Limb (tissue), 2 donors: ENCODE measurements around the gene MAD2L1BP.
A peak's percentile ranks its signal among the peaks of the same experiment; 100 is the strongest.

Experiments used
- DNase-seq, 2 donors: peaks; one replicate each; pipeline ENCODE4 v3.0.0-alpha.2; 2016; ENCODE audit errors: extremely low spot score in 2 of 2

The MAD2L1BP gene

DNA sequence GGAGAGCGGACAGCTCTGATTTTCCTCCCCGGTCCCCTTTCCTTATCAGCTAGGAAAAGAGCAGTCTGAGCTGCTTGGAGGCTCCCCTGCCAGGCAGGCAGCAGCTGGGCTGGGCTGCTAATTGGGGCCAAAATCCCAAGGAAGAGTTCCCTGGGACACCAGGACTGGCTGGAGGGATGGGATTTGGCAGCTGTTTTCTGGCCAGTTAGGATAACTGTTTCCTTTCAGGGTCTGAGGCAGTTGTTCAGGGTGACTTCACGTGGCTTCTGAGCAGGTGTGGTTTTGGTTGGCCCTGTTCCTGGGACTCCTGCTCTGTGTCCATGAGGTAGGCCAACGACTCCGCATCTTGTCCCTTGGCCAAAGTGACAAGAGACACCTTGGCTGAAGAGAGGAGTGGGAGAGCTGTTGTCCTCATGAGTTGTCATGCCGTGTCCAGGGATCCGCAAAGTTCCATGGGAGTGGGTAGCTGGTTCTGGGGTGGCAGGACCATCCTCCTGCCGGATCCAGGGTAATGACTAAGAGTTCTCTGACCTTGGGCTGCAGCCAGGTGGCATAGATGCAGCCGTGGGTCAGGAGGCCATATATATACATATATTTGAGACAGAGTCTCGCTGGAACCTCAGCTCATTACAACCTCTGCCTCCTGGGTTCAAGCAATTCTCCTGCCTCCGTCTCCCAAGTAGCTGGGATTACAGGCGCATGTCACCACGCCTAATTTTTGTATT is 30.7 kb downstream of the MAD2L1BP start:
- no peak for DNase-seq

DNA sequence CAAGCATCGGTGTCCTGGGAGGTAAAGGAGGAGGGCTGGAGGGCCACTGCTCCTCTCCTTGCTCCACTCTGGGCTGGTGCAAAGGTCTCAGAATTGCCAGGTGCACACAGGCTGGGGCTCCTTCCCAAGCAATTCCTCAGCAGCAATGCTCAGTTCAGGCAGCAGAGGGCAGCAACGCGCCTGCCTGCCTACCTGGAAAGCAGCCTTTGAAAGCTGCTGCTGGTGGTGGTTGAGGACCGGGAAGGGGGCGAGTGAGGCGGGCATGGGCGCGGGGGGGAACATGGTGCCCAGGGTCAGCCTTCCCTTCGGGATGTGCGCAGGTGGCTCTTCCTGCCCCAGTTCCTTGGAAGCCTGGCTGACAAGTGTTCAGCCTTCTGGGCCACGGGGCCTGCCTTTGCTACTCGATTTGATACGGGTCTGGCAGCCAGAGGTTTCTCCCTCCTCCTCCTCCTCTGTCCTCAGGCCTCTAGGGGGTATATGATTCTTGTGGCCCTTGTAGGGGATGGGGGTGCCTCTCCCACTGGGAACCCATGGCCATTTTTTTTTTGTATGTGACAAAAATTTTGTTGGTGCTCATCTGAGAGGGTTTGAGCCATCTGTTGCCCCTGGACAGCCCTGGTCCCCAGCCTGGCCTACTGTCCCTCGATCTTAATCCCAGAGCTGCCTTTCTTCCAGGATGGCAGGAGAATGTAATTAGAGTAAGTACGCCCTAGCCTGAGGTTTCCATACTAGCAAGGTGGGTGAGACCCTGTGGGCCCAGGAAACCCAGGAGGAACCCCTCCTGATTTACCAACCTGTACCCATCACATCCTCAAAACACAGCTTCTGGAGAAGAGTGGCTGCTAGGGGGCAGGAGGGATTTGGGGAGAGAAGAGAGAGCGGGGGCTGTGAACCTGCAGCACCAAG is 31.9 kb downstream of the MAD2L1BP start:
- DNase-seq = peak; percentile 76 to 91

DNA sequence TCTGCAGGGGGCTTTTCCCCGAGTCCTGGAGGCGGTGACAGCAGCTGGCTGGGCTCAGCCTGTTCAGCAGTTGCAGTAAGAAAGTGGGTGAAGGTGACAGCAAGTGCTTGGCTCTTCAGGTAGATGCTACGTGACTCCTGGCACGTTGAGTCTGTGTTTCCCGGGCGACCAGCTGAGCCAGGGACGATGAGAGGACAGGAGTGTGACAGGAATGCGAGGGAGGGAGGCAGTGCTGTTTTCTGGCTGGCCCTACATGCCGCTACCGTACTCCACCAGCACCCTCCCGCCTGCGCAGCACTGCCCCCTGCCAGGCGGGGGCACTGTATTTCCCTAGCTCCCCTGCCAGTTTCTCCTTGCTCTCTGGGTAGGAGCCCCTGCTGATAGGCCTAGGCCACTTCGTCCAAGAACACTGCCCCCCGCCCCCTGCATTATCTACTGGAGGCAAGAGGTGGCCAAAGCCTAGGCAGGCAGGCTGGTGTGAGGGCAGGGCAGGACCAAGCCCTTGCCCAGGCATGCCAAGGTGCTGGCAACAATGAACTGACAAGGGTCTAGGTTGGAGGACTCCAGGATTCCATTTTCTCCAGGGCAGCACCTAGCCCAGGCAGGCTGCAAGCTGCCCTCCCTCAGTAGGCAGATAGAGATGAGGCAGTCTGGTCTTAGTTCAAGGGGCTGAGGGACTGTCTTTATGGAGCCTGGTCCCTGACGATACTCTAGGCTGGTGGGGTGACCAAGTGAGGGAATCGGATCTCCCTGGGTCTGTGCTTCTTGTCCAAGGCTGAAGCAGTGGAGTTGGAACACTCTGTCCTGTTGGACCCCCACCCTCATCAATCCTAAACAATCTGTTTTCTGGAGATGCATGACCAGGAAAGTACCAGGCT is 32.8 kb downstream of the MAD2L1BP start:
- peak; percentile 53 to 71 for DNase-seq

DNA sequence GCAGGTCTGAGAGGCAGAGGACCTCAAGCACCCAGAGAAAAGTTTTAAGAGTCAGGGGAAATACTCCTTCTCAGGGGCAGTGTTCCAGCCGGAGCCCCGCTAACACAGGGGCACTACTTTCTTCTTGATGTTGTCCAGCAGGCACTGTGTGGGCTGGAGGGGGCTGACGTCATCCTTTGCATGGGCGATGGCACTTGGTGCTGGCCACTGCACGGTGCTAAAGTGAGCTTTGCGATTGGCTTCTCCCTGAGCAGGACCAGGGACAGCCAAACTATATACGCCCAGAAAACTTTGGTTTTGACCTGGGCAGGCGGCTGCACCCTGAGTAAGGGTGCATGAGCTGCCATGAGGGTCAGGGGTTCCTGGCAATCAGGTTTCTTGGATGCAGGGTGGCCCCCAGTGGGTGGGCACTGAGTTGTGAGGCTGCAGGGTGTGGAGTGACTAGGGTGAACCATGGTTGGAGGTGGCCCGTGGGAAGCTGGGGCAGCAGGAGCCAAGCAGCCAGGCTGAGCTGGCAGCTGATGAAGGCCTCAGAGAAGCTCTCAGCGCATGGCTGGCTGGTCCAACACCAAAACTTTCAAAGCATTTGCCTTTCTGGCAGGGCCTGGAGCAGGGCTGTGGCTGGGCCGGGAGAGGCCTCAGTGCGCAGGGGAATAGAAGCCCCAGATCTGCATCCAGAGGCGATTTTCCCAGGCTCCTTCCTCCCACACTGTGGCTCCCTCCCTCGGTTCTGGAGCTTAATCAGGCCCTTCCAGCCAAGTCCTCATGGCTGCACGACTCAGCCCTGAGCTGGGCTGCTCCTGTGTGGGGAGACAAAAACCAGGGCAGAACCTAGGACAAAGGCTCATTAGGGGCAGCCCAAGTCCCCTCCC is 33.6 kb downstream of the MAD2L1BP start:
- DNase-seq = no peak

DNA sequence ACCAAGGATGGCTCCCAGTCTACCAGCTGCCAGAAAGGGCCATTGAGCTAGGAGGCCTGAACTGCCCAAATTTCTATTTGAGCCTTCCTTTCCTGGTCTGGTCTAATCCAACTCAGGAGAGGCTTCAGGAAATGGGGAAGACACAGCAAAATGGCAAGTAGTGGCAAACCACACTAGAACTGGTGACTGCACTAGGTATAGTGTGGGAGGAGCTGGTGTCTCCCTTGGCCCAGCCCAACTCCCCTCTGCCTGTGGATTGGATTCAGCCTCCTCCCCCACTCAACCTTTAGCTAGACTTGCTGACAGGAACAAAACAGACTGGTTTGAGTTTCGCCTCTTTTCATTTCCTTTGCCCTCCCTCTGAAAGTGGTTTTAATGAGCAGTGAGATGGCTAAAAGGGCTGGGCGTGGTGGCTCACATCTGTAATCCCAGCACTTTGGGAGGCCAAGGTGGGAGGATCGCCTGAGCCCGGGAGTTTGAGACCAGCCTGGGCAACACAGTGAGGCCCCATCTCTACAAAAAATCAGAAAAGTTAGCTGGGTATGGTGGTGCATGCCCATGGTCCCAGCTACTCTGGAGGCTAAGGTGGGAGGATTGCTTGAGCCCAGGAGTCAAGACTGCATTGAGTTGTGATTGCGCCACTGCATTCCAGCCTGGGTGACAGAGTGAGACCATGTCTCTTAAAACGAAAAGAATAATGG is 34.4 kb downstream of the MAD2L1BP start:
- no peak for DNase-seq

DNA sequence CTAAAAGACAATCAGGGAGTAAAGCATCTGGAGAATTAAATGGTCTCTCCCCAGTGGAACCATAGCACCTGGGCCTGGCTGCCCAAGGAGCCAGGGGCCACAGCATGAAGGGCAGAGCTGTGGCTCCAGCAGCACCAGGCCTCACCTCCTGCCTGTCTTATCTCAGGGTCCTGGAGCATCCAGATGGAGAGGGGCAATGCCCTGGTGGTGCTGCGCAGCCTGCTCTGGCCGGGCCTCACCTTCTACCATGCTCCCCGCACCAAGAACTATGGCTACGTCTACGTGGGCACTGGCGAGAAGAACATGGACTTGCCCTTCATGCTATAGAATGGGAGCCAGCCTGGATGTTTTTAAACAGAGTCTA is 35.0 kb downstream of the MAD2L1BP start:
- no peak for DNase-seq

DNA sequence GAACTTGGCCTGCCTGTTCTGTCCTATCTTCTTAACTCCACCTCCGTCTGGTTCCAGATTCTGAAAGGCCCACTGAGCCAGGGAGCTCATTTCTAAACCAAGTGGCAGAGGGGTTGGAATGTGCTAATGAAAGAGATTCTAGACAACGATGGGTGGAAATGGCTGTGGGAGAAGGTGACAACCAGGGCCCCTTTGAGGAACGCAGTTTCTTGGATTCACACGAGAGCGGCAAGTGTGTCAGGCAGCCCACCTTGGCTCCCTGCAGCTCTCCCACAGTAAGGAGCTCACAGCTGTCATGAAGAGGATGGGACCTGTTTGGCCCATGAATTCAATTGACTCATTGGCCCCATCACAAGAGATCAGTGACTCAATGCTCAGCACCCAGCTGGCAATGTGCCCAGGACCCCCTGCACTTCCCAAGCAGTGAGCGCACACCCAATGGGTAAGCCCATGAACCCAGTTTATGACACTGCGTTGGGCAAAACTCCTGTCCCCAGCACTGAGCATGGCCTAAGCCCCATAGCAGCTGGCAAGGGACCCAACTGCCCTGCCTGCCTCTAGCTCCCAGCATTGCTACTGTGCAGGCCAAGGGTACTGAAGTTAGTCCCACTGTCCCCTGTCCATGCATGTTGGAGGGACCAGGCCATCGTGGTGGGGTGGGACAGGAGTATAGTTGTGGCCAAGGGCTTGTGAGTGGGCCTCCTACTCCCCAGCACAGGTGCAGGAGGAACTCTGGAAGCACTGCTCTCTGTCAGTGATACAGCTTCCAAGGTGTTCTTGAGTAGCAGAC is 35.6 kb downstream of the MAD2L1BP start:
- DNase-seq = no peak

DNA sequence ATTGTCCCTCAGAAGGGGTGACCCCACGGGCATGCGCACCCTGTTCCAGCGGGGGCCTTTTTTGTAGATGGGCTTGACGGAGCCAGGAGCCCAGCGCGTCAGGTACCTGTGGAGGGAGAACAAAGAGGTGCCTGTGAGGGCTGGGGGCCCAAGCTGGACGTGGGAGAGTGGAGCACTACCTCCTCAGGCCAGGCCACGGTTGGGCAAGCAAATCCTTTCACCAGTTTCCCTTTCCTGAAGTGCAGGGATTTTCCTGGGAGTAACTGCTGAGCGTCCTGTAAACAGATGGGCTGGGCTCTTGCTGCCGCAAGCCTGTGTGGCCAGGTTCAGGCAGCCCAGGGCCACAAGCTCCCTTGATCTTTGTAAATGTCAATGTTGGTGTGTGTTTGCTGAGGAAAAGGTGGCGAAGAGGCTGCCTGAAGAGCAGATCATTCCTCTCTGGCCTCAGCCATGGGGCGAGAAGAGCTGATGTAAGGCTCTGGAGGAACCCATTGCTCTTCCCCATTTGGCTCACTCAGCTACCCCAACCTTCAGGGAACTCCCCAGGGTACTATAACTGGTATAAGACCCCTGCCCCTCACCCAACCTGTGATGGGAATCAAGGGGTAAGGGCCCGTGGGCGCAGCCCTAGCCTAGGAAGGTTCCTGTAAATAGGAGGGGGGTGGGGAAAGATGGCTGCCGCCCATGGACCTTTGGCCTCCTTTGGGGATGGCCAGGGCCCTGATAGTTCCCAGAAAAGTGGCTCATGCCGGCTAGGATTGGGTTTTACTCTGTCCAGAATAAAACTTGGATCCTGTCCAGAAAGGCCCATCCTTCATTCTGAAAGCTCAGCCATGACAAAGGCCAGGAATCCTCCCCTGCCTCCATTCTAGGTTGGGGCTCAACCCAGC is 36.4 kb downstream of the MAD2L1BP start:
- DNase-seq = no peak

DNA sequence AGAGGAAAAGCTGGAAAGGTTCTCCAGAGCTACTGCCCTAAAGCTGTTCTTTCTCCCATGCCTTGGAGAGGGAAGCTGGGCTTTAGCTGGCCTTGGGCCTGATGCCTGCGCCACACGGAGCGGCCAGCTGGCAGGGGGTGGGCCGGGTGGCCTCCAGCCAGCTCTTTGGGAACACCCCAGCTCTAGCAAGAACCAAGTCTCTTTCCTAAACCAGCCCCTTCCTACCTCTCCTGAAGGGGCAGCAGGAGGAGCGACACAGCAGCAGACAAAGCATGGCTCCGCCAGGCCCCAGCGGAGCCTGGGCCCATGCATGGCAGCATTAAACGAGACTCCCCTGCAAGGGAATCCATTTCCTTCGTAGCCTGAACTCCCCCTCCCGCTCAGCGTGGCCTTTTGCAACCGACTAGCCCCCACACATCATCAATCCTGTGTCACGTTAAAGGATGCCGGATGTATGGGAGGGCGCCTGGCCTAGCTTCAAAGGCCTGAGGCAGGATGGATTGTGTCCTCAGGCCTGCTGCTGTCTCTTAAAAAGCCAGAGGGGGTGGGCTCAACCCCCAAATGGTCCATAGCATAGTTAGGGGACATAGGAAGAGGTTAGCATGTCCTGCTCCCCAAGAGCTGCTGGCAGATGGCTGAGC is 37.9 kb downstream of the MAD2L1BP start:
- no peak for DNase-seq

DNA sequence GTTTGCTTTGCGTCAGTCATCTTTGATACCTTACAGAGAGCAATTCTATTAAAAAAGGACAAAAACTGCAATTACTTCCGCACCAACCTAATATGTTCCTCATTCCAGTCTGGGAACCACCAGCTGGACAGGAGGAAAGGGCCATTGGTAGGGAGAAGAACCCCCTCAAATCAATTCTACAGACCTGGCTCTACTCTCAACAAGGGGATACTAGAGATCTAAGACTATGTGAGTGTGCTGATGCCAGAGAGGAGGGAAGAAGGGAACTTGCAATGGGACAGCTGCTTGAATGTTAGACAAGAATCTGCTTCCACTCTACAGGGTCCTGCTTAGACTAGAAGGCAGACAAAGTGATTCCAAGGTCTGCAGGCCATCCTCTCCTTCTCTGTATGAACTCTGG is 38.7 kb downstream of the MAD2L1BP start:
- no peak for DNase-seq

DNA sequence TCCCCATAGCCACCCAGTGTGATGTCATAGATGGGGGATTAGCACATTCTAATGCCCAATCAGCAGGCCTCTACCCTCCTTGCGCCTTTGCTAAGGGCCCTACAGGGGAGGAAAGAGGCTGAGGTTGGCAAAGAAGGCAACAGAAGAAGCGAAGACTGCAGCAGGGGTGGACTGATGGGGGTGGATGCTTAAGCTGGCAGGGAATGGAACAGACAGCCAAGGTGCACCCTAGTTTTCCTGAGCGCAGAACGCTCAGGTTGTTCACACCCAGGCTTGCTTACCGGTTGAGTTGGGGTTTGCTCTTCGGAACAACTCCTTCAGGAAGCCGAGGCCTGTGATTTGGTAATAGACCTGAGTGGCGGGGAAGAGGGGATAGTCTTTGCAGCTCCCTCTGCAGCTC is 39.3 kb downstream of the MAD2L1BP start:
- no peak for DNase-seq

DNA sequence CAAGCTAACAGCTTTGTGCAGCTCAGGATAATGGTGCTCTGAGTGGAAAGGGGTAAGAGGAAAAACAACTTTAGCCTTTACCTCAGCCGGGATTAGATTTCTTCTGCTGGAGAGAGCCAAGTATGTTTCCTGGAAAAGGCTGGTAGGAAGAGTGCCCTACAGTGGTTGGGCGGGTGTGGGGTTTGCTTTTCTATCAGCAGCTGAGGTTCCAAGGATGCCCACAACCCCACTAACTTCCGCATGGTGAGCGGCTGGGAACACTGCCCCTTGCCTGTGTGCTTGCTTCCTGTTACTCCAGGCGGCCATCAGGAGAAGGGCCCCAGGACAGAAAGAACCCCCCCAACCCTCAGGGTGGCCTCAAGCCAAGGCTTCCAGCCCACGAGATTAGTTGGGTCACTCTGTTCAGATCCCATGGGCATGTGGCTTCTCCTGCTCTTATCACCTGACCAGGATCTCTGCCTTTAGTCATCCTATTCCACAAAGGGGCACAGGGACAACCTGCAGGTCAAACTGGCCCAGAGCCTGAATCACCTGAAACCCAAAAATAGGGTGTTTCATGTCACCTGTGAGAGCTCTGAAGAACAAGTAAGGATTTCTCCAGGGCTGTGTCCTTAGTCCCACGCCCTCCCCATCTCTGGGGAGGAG is 41.4 kb downstream of the MAD2L1BP start:
- no peak for DNase-seq

DNA sequence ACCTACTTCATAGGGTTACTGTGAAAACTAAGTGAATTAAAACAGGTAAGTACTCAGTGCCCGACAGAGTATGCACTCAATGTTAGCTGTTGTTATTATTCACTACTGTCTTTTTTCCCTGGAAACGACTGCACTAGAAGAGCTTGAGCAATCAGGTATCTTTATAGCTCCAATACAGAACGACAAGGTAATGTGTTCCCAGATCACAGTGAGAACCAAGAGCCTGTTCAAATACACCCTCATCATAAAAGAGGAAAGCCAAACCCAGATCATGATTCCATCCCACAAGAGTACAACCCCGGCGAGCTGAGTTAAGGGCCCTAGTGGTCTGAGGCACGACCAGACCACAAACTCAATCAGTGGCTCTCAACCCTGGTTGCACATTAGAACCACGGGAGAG is 42.1 kb downstream of the MAD2L1BP start:
- DNase-seq = no peak

DNA sequence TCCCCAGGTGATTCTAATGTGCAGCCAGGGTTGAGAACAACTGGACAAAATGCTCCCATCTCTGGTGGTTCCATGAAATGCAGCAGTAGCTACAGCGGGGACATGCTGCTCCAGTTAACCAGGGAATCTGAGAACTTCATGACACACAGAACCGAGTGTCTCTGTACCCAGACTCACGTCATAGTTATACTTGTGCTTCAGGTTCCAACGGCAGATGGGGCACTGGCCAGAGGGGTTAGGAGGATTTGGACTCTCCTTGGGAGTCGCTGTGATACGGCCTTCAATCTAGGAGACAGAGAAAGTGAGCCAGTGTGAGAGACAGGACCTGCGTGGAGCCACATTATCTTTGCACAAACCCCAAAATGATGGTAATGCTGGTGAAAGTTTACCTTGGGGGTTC is 42.7 kb downstream of the MAD2L1BP start:
- DNase-seq = no peak

DNA sequence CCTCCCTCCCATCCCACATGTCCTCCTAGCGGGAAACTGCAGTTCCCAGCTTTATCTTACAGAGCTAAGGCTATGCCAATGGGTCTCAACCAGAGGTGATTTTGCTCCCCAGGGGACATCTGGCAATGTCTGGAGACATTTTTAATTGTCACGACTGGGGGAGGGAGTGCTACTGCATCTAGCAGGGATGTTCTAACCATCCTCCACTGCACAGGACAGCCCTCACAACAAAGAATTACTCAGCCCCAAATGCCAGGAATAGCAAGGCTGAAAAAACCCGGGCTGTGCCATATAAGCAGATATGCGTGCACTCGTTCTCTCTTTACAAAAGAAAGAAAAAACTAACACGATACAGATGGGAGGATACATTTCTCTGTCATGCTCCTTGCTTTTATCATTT is 43.4 kb downstream of the MAD2L1BP start:
- no peak for DNase-seq

DNA sequence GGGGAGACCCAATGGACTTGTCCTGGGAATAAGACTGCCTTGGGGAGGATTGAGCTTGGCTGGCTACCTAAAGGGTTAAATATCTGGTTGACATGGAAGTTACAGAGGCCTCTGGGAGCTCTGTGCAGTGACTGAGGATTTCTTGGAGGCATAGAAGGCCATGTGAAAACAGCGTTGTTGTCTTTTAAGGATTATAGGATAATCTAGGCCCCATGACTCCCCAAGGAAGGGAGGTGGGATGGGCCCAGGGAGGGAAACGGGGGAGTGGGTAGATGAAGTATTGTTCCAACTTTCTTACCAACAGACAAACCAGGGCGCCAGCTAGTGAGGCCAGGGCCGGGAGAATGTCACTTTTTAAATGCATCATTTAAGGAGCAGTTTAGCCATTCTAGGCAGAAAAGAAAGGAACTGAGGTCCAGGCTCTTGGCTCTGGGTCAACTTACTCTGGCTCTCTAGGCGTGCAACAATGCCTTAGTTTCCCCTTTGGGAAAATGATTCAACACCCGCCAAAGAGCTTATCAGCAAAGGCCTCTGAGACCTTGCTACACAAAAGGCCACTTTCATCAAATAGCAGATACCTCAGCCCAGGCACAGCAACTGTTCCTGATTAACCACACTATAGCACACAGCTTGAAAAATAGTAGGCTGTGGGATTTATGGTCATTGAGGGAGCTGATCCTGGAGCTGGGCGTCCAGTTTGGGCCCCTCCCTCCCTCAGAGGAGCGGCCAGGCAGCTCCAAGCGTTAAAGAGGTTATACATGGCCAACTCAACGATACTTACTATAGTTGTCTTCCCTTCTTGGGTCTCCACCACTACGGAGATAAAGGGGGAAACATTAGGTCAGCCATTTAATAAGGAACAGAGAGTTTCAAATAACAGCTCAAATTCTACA is 44.9 kb downstream of the MAD2L1BP start:
- no peak for DNase-seq
